GM23338 (cell line): ENCODE results near the gene CSNK1G1. TPM values are rescaled to one million over a fixed set of nuclear protein-coding genes. Genes with fewer than 3 reads are reported as not detected.
"Not testable (repeated sequence)": the region's sequence is repeated elsewhere in the genome, so short reads cannot be mapped to it uniquely, and the experiment has no call there.

ENCODE experiments used
- ATAC-seq: fragments of 200-7000 bp; cut with Tn5 transposase; 3 replicates; pipeline ENCODE4 v1.9.1; 2020
- DNase-seq: peaks from one replicate; pipeline ENCODE4 v3.0.0-alpha.2; 2015; ENCODE audit warnings: low spot score
- H2AFZ ChIP-seq: fragments of 200-600 bp; sonication (generic); 2 replicates; pipeline ENCODE4 v1.8.0; 2016; ENCODE audit warnings: antibody characterized with exemption, mild to moderate bottlenecking, moderate library complexity
- H3F3A ChIP-seq: fragments of 200-600 bp; sonication (generic); replicated peaks from 2 replicates; pipeline ENCODE4 v1.8.0; 2017; ENCODE audit warnings: antibody characterized with exemption, mixed run types, low read depth
- H3K27ac ChIP-seq: fragments of 200-600 bp; sonication (generic); 2 replicates; pipeline ENCODE4 v1.6.1; 2016; ENCODE audit warnings: low read depth
- H3K27me3 ChIP-seq: fragments of 200-600 bp; sonication (generic); 2 replicates; pipeline ENCODE4 v1.8.0; 2016; ENCODE audit warnings: mild to moderate bottlenecking, mixed run types, moderate library complexity; ENCODE audit not compliant: insufficient read depth
- H3K36me3 ChIP-seq: fragments of 200-600 bp; sonication (generic); 2 replicates; pipeline ENCODE4 v1.8.0; 2016; ENCODE audit warnings: mild to moderate bottlenecking; ENCODE audit not compliant: insufficient read depth
- H3K4me1 ChIP-seq: fragments of 200-600 bp; sonication (generic); 2 replicates; pipeline ENCODE4 v1.8.0; 2016; ENCODE audit warnings: mild to moderate bottlenecking, moderate library complexity; ENCODE audit not compliant: insufficient read depth
- H3K4me2 ChIP-seq: fragments of 200-600 bp; sonication (generic); 2 replicates; pipeline ENCODE4 v1.7.1; 2017; ENCODE audit warnings: mixed run types
- H3K4me3 ChIP-seq: fragments of 200-600 bp; sonication (generic); 2 replicates; pipeline ENCODE4 v1.6.1; 2016; ENCODE audit warnings: mixed run types
- H3K79me2 ChIP-seq: fragments of 200-600 bp; sonication (generic); replicated peaks from 2 replicates; pipeline ENCODE4 v1.8.0; 2017; ENCODE audit warnings: mild to moderate bottlenecking; ENCODE audit not compliant: insufficient read depth
- H3K9me2 ChIP-seq: fragments of 200-600 bp; sonication (generic); 2 replicates; pipeline ENCODE4 v1.8.0; 2017; ENCODE audit not compliant: insufficient read depth
- H4K20me1 ChIP-seq: fragments of 200-600 bp; sonication (generic); replicated peaks from 2 replicates; pipeline ENCODE4 v1.8.0; 2017; ENCODE audit warnings: mild to moderate bottlenecking; ENCODE audit not compliant: insufficient read depth
- H3K27ac Mint-ChIP-seq: 2 replicates; pipeline ENCODE4 v1.8.0; 2020; ENCODE audit warnings: inconsistent platforms, mild to moderate bottlenecking, moderate library complexity, mixed read lengths
- H3K27me3 Mint-ChIP-seq: 3 replicates; pipeline ENCODE4 v1.8.0; 2022; ENCODE audit warnings: low read depth, mild to moderate bottlenecking, moderate library complexity, mixed read lengths, inconsistent platforms; ENCODE audit not compliant: insufficient read depth, poor library complexity
- H3K36me3 Mint-ChIP-seq: 3 replicates; pipeline ENCODE4 v1.8.0; 2021; ENCODE audit warnings: low read depth, mild to moderate bottlenecking, inconsistent platforms, moderate library complexity, mixed read lengths
- H3K4me1 Mint-ChIP-seq: 3 replicates; pipeline ENCODE4 v1.8.0; 2020; ENCODE audit warnings: mild to moderate bottlenecking, inconsistent platforms, mixed read lengths
- H3K4me3 Mint-ChIP-seq: 3 replicates; pipeline ENCODE4 v1.8.0; 2021; ENCODE audit warnings: moderate library complexity, mild to moderate bottlenecking, inconsistent platforms, mixed read lengths
- H3K9me3 Mint-ChIP-seq: 3 replicates; pipeline ENCODE4 v1.8.0; 2020; ENCODE audit warnings: moderate library complexity, mild to moderate bottlenecking, inconsistent platforms, mixed read lengths
- CREB1 ChIP-seq: fragments of 250-450 bp; sonication (Bioruptor Pico); IDR thresholded peaks from 2 replicates; pipeline ENCODE4 v1.5.0; 2020; ENCODE audit warnings: low read depth, mild to moderate bottlenecking, moderate library complexity
- STAT1 ChIP-seq: IDR thresholded peaks from one replicate; pipeline ENCODE4 v1.6.1; 2016; ENCODE audit warnings: antibody characterized with exemption; ENCODE audit not compliant: unreplicated experiment
- ZNF331 ChIP-seq: fragments of 250-450 bp; sonication (Bioruptor Pico); IDR thresholded peaks from 2 replicates; pipeline ENCODE4 v1.5.0; 2020; ENCODE audit warnings: low read depth, mild to moderate bottlenecking, moderate library complexity
- polyA plus RNA-seq: library from polyadenylated mRNA; unstranded; fragments of >200 nt; fragmentation: Nextera tagmentation; extraction: Ambion mirVana; gene quantifications from 2 replicates; pipeline ENCODE4 v1.2.1, GENCODE V29; 2016
- total RNA-seq: library from RNA; depleted of rRNA; stranded (reverse); fragments of >200 nt; shearing (Covaris generic); gene quantifications from 2 replicates; pipeline ENCODE4 v1.2.3, GENCODE V29; 2014

CSNK1G1 gene
- total and polyA plus RNA-seq, 2 experiments from 2014 or later = 9.3 to 13.4 TPM

DNA sequence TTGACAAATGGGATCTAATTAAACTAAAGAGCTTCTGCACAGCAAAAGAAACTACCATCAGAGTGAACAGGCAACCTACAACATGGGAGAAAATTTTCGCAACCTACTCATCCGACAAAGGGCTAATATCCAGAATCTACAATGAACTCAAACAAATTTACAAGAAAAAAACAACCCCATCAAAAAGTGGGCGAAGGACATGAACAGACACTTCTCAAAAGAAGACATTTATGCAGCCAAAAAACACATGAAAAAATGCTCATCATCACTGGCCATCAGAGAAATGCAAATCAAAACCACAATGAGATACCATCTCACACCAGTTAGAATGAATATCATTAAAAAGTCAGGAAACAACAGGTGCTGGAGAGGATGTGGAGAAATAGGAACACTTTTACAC lies 24.3 kb downstream of the CSNK1G1 start:
- not testable (repeated sequence) for H3K4me1 Mint-ChIP-seq, H3K36me3 ChIP-seq, H2AFZ ChIP-seq, DNase-seq, H3K27ac Mint-ChIP-seq, ATAC-seq, H3K4me3 ChIP-seq, H3K9me3 Mint-ChIP-seq, H3K27ac ChIP-seq, H3K79me2 ChIP-seq, H3K4me1 ChIP-seq, H3F3A ChIP-seq, H3K36me3 Mint-ChIP-seq, H3K9me2 ChIP-seq, H4K20me1 ChIP-seq, H3K4me3 Mint-ChIP-seq, H3K4me2 ChIP-seq, H3K27me3 Mint-ChIP-seq, H3K27me3 ChIP-seq

DNA sequence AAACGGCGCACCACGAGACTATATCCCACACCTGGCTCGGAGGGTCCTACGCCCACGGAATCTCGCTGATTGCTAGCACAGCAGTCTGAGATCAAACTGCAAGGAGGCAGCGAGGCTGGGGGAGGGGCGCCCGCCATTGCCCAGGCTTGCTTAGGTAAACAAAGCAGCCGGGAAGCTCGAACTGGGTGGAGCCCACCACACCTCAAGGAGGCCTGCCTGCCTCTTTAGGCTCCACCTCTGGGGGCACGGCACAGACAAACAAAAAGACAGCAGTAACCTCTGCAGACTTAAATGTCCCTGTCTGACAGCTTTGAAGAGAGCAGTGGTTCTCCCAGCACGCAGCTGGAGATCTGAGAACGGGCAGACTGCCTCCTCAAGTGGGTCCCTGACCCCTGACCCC lies 29.0 kb downstream of the CSNK1G1 start:
- H3K4me3 Mint-ChIP-seq = 0 out of 3 replicates have a peak overlapping the region, but pooled peaks have one; percentile 29
- H2AFZ ChIP-seq, H3K4me1 ChIP-seq, H3K36me3 Mint-ChIP-seq, H3K27ac Mint-ChIP-seq, H3K27ac ChIP-seq, H4K20me1 ChIP-seq, ATAC-seq, H3F3A ChIP-seq, H3K9me2 ChIP-seq, H3K9me3 Mint-ChIP-seq, DNase-seq, H3K27me3 ChIP-seq, H3K36me3 ChIP-seq, H3K27me3 Mint-ChIP-seq, H3K4me1 Mint-ChIP-seq: not testable (repeated sequence)
- Histone ChIP-seq H3K4me3 (peak overlapping the region; percentile 35), H3K79me2 (peaks cover 38% of the 10 kb centered on the region), H3K4me2 (0 out of 2 replicates have a peak overlapping the region, but pooled peaks have one; percentile 32)

DNA sequence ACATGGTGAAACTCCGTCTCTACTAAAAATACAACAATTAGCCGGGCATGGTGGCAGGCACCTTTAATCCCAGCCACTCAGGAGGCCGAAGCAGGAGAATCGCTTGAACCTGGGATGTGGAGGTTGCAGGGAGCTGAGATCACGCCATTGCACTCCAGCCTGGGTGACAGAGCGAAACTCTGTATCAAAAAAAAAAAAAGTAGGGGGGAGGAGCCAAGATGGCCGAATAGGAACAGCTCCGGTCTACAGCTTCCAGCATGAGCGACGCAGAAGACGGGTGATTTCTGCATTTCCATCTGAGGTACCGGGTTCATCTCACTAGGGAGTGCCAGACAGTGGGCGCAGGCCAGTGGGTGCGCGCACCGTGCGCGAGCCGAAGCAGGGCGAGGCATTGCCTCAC lies 29.5 kb downstream of the CSNK1G1 start:
- peak overlapping the region; percentile 57 for H3K4me2 ChIP-seq
- H3K79me2 ChIP-seq = peaks cover 38% of the 10 kb centered on the region
- H3K27ac ChIP-seq, H3K36me3 Mint-ChIP-seq, H3K4me1 Mint-ChIP-seq, H4K20me1 ChIP-seq, H3K9me3 Mint-ChIP-seq, H3K27me3 Mint-ChIP-seq, H3K9me2 ChIP-seq, H3K27me3 ChIP-seq, H3K4me1 ChIP-seq, H3F3A ChIP-seq, H3K36me3 ChIP-seq: not testable (repeated sequence)
- H3K4me3 ChIP-seq = peak overlapping the region; percentile 32; the same call in 1 of the 2 replicates
- 0 out of 2 replicates have a peak overlapping the region, but pooled peaks have one; percentile 43 for H2AFZ ChIP-seq
- ATAC-seq (peak; percentile 71), DNase-seq (peak; percentile 37)
- Mint-ChIP-seq H3K27ac (peak overlapping the region; percentile 67; the same call in 1 of the 2 replicates), H3K4me3 (peak overlapping the region; percentile 52)

DNA sequence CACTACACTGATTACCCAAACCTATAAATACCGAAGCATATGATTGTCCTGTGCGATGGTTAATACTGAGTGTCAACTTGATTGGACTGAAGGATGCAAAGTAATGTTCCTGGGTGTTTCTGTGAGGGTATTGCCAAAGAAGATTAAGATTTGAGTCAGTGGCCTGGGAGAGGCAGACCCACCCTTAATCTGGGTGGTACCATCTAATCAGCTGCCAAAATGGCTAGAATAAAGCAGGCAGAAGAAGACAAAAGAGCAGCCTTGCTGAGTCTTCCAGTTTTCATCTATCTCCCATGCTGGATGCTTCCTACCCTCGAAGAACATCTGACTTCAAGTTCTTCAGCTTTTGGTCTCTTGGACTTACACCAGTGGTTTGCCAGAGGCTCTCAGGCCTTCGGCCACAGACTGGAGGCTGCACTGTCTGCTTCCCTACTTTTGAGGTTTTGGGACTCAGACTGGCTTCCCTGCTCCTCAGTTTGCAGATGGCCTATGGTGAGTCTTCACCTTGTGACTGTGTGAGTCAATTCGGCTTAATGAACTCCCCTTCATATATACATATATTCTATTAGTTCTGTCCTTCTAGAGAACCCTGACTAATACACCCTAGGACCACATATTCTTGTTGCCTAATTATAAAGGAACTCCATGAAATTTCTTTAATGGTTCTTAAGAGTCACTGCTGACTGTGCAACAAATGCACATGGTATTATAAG lies 31.7 kb downstream of the CSNK1G1 start:
- H3F3A ChIP-seq = no peaks in the 10 kb centered on the region
- H3K9me2 ChIP-seq = 0 out of 2 replicates have a peak, but pooled peaks cover 6% of the 10 kb centered on the region
- no peaks in the 10 kb centered on the region for H3K4me1 ChIP-seq
- Mint-ChIP-seq H3K27me3 (peaks cover 2% of the 10 kb centered on the region), H3K4me1 (no peaks in the 10 kb centered on the region; the same call in 2 of the 3 replicates), H3K9me3 (no peaks in the 10 kb centered on the region), H3K27ac (no peak overlapping the region), H3K4me3 (no peak overlapping the region), H3K36me3 (no peaks in the 10 kb centered on the region)
- H3K27me3 ChIP-seq = no peaks in the 10 kb centered on the region
- no peak for TF ChIP-seq STAT1
- TF ChIP-seq CREB1 (CRISPR knock-in tag) = no peak
- TF ChIP-seq ZNF331 = no peak
- H2AFZ ChIP-seq = no peak overlapping the region
- peaks cover 41% of the 10 kb centered on the region for H3K79me2 ChIP-seq
- DNase-seq (no peak), ATAC-seq (no peak)
- H4K20me1 ChIP-seq = peaks cover 3% of the 10 kb centered on the region; the same call in 1 of the 2 replicates
- H3K4me2 ChIP-seq = no peak overlapping the region
- H3K27ac ChIP-seq = no peak overlapping the region
- H3K36me3 ChIP-seq = no peaks in the 10 kb centered on the region
- H3K4me3 ChIP-seq = no peak overlapping the region
